RWPE1 (cell line): ENCODE results near the gene PDE8B.

Experiments used
- CTCF ChIA-PET: fragments of 350-600 bp; sonication (Branson Sonifier 250); formaldehyde crosslinking; extraction: SDS; loops from one replicate; lab custom pipeline; 2021; lab: Yijun Ruan, JAX
- POLR2A ChIA-PET: fragments of 400-600 bp; formaldehyde crosslinking; extraction: SDS; loops from one replicate; lab custom pipeline; 2020; ENCODE audit warnings: antibody characterized with exemption; ENCODE audit not compliant: low non-redundant PET; lab: Yijun Ruan, JAX
- DNase-seq: peaks from one replicate; pipeline ENCODE4 v3.0.0; 2012; ENCODE audit warnings: low spot score
- H3K27ac ChIP-seq: fragments of 450-650 bp; 2 replicates; pipeline ENCODE4 v1.5.1; 2017
- CTCF ChIP-seq: fragments of 450-650 bp; conservative IDR thresholded peaks from 2 replicates; pipeline ENCODE4 v1.5.1; 2017; ENCODE audit warnings: low read depth, mild to moderate bottlenecking

Gene PDE8B

GRCh38 chr5:77170196-77170890, 40.1 kb upstream of the PDE8B start:
- no peak for DNase-seq
- POLR2A ChIA-PET, result no interaction called here
- TF ChIP-seq CTCF, result no peak
- CTCF ChIA-PET, result interaction anchor here (0.7 kb wide), 1 partner anchor 452 kb away, joined by 3 read pairs; no protein-coding TSS in a partner anchor
- H3K27ac ChIP-seq, result no peak overlapping the region

- ChIA-PET POLR2A (no interaction called here), CTCF (interaction anchor here (0.6 to 0.7 kb wide), 3 partner anchors 11 to 451 kb away, joined by 3 to 5 read pairs (median 3); no protein-coding TSS in a partner anchor)
- no peak overlapping the region for H3K27ac ChIP-seq
- DNase-seq, result no peak
- no peak for TF ChIP-seq CTCF
Observed at GRCh38 chr5:77171141-77171910, 39.2 kb upstream of the PDE8B start.

DNA sequence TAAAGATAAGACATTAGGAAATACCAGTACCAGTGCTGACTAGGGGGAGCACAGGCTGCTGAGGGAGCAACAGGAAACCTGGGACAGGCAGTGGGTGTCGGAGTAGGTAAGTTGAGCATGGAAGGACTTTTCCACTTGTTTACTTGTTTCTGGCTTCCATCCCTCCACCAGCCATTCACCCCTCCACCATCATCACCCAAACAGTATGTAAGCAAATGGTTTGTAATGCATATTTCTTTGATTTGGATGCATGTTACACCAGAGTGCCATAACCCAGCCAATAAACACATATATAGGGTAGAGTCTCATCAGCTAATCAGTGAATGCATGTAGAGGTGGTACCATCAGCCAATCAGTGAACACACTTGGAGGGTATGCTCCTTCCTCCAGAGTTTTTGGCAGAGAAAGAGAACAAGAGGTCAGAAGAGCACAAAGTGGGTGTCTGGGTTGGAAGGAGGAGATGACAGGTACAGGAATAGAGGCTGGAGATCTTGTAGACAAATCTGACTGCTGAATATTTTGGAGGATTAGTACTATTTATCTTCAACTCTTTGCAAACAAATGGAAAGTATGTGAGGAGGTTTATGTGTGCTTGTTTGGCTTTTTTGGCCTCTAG, 37.7 kb upstream of the PDE8B start:
- ChIA-PET POLR2A (no interaction called here), CTCF (interaction anchor here (0.6 kb wide), 1 partner anchor 69 kb away, joined by 3 read pairs; no protein-coding TSS in a partner anchor)
- no peak overlapping the region for H3K27ac ChIP-seq
- no peak for TF ChIP-seq CTCF
- no peak for DNase-seq

GRCh38 chr5:77174526-77174925, 36.0 kb upstream of the PDE8B start:
- ChIA-PET CTCF (interaction anchor here (0.5 to 0.9 kb wide), 3 partner anchors 12 to 124 kb away, joined by 3 to 5 read pairs (median 3); no protein-coding TSS in a partner anchor), POLR2A (no interaction called here)
- DNase-seq, result no peak
- H3K27ac ChIP-seq, result no peak overlapping the region
- TF ChIP-seq CTCF, result no peak

GRCh38 chr5:77175231-77175630, 35.2 kb upstream of the PDE8B start:
- no peak for TF ChIP-seq CTCF
- ChIA-PET POLR2A (no interaction called here), CTCF (interaction anchor here (0.6 kb wide), 1 partner anchor 124 kb away, joined by 3 read pairs; no protein-coding TSS in a partner anchor)
- no peak overlapping the region for H3K27ac ChIP-seq
- no peak for DNase-seq

- H3K27ac ChIP-seq, result no peak overlapping the region
- CTCF ChIA-PET, result no interaction called here
- no peak for TF ChIP-seq CTCF
- no peak for DNase-seq
- POLR2A ChIA-PET, result no interaction called here
Observed at GRCh38 chr5:77176429-77176828, 34.1 kb upstream of the PDE8B start.
